ENCODE results near the gene SLC30A7. TPM values are rescaled to one million over a fixed set of nuclear protein-coding genes. Genes with fewer than 3 reads are reported as not detected.
A peak's percentile ranks its signal among the peaks of the same experiment; 100 is the strongest.

The SLC30A7 gene, protein sequence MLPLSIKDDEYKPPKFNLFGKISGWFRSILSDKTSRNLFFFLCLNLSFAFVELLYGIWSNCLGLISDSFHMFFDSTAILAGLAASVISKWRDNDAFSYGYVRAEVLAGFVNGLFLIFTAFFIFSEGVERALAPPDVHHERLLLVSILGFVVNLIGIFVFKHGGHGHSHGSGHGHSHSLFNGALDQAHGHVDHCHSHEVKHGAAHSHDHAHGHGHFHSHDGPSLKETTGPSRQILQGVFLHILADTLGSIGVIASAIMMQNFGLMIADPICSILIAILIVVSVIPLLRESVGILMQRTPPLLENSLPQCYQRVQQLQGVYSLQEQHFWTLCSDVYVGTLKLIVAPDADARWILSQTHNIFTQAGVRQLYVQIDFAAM
- polyA plus RNA-seq (2012; ENCODE audit: insufficient read length, low read depth) = 2.3 TPM

DNA sequence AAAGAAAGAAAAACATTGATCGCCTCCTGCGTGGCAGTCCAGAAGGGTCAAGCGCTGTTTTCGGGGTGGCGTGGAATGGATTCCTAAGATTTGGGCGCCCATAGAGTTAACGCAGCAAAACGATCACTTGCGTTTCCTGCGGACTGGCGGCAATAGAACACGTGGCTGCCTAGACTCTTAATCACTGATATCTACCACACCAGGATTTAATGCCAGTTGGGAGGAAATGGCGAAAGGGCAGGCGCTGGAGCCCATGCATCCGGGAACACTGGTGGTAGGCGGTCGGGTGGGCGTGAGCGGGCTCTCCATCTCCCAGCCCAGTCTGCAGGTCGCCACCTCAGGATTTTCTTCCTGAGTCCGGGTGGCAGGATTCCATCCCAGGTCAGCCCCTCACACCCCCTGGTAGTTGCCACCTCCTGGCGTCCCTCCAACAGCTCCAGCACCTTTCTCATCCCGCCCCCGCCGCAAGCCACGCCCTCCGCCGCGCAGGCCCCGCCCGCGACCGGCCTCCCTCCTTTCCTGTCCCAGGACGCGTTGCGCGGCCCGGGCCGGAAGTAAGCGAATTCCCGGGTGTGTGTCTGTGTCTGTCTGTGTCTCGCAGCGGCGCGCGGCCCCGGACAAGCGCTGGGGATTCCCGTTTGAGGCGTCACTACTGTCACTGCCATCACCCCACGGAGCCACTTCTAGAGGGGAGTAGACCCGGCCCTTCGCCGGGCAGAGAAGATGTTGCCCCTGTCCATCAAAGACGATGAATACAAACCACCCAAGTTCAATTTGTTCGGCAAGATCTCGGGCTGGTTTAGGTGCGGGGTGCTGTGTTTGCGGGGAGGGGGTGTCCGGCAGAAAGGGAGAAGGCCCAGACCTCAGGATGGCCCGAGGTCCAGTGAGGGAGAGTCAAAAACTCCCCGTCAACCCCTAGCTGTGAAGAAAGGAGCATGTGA lies at the start of gene SLC30A7:
SLC30A7 (plus strand) TSS at position 551 of the 941 bp plus-strand sequence; CDS start at position 724, 173 bp downstream.
- peak; percentile 87; the same call in 1 of the 2 replicates for TF ChIP-seq SIN3A (IDR thresholded peaks at IDR 0.05; ENCODE audit: borderline replicate concordance, insufficient read depth, low read length)
- TF ChIP-seq TAF1 (IDR thresholded peaks at IDR 0.05; ENCODE audit: borderline replicate concordance, insufficient read depth, low read length) = peak; percentile 73; the same call in 1 of the 2 replicates
- peak; percentile 71 for TF ChIP-seq FOXP2 (optimal IDR thresholded peaks at IDR 0.05; ENCODE audit: borderline replicate concordance, extremely low read depth, extremely low read length, insufficient read depth)
- TF ChIP-seq POLR2AphosphoS5 (IDR thresholded peaks at IDR 0.05; ENCODE audit: low read depth, low read length) = peak; percentile 77
- TF ChIP-seq, protein P1, sequence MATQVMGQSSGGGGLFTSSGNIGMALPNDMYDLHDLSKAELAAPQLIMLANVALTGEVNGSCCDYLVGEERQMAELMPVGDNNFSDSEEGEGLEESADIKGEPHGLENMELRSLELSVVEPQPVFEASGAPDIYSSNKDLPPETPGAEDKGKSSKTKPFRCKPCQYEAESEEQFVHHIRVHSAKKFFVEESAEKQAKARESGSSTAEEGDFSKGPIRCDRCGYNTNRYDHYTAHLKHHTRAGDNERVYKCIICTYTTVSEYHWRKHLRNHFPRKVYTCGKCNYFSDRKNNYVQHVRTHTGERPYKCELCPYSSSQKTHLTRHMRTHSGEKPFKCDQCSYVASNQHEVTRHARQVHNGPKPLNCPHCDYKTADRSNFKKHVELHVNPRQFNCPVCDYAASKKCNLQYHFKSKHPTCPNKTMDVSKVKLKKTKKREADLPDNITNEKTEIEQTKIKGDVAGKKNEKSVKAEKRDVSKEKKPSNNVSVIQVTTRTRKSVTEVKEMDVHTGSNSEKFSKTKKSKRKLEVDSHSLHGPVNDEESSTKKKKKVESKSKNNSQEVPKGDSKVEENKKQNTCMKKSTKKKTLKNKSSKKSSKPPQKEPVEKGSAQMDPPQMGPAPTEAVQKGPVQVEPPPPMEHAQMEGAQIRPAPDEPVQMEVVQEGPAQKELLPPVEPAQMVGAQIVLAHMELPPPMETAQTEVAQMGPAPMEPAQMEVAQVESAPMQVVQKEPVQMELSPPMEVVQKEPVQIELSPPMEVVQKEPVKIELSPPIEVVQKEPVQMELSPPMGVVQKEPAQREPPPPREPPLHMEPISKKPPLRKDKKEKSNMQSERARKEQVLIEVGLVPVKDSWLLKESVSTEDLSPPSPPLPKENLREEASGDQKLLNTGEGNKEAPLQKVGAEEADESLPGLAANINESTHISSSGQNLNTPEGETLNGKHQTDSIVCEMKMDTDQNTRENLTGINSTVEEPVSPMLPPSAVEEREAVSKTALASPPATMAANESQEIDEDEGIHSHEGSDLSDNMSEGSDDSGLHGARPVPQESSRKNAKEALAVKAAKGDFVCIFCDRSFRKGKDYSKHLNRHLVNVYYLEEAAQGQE (IDR thresholded peaks at IDR 0.05; ENCODE audit: insufficient read depth in 1 of 2, low read depth in 2 of 2, low read length in 2 of 2) = no peak

DNA sequence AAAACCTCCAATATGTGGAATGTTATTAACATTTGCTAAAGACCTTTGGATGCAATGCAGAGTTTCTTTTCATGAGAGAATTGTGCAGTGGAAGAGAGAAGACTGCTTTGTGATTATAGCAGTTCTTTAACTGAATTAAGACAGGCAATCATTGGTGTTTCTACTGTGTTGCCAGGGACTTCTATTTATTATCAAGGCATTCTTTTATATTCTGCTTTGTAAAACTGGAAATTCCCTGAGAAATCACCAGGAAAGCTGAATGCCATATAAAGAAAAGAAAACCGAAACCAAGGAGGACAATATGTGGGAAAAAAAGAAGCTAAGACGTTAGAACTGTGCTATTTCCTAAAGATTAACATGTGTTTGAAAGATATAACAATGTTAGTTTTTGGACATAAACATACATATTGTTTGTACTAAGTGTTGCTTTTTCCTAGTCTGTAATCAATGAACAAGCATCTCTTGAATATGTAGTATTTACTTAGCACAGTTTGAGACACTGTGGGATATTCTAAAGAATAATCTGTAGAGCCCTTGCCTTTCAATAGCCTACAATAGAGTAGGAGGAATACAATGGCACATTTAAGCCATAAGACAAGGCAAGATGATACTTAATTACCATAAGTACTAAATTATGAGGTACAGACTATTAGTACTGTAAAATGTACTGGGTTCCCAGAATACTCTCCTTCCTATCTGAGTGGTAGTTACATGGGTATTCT lies 48.4 kb upstream of the SLC30A7 start:
- TF ChIP-seq SIN3A (IDR thresholded peaks at IDR 0.05; ENCODE audit: borderline replicate concordance, insufficient read depth, low read length) (no peak), TAF1 (IDR thresholded peaks at IDR 0.05; ENCODE audit: borderline replicate concordance, insufficient read depth, low read length) (no peak), FOXP2 (optimal IDR thresholded peaks at IDR 0.05; ENCODE audit: borderline replicate concordance, extremely low read depth, extremely low read length, insufficient read depth) (no peak), POLR2AphosphoS5 (IDR thresholded peaks at IDR 0.05; ENCODE audit: low read depth, low read length) (no peak)
- TF ChIP-seq, protein P1 (IDR thresholded peaks at IDR 0.05; ENCODE audit: insufficient read depth in 1 of 2, low read depth in 2 of 2, low read length in 2 of 2) = no peak

DNA sequence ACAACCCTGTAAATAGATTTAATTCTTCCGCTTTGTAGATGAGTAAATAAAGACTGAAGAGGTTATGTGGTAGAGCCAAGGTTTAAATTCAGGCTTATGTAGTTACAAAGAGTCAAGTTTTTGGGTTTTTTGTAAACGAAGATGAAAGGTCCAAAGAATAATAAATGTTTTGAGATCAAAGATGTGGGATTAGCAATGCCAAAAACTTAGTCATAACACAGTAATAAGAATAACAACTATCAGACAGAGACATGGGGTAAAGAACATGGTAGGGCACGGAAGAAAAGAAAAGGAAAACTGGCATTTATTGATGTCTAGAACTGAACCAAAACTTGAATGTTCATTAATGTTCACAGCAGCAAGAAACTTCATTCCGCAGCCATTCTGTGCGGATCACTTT lies 44.2 kb upstream of the SLC30A7 start:
- TF ChIP-seq POLR2AphosphoS5 (IDR thresholded peaks at IDR 0.05; ENCODE audit: low read depth, low read length) = no peak

DNA sequence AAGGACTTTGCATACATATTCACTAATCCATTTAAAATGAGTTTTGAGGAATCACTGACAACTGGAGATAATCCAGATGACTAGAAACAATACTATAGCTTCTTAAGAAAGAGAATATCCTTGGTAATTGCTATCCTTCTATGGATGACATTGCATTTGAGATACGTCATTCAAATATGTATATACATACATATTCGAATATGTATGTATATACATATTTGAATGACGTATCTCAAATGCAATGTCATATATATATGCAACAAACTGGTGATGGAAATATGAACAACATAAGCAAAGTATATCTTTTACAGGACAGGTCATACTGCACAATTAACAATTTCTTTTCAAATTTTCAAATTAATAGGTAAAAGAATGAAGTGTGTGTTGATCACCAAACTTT lies 42.9 kb upstream of the SLC30A7 start:
- TF ChIP-seq FOXP2 (optimal IDR thresholded peaks at IDR 0.05; ENCODE audit: borderline replicate concordance, extremely low read depth, extremely low read length, insufficient read depth) = no peak
- TF ChIP-seq, protein P1 (IDR thresholded peaks at IDR 0.05; ENCODE audit: insufficient read depth in 1 of 2, low read depth in 2 of 2, low read length in 2 of 2) = no peak
- TF ChIP-seq POLR2AphosphoS5 (IDR thresholded peaks at IDR 0.05; ENCODE audit: low read depth, low read length) = no peak
- TF ChIP-seq SIN3A (IDR thresholded peaks at IDR 0.05; ENCODE audit: borderline replicate concordance, insufficient read depth, low read length) = no peak
- no peak for TF ChIP-seq TAF1 (IDR thresholded peaks at IDR 0.05; ENCODE audit: borderline replicate concordance, insufficient read depth, low read length)

Measured in PFSK-1 (cell line).